Measurements from ENCODE around the gene LRRC27.

Gene LRRC27

DNA sequence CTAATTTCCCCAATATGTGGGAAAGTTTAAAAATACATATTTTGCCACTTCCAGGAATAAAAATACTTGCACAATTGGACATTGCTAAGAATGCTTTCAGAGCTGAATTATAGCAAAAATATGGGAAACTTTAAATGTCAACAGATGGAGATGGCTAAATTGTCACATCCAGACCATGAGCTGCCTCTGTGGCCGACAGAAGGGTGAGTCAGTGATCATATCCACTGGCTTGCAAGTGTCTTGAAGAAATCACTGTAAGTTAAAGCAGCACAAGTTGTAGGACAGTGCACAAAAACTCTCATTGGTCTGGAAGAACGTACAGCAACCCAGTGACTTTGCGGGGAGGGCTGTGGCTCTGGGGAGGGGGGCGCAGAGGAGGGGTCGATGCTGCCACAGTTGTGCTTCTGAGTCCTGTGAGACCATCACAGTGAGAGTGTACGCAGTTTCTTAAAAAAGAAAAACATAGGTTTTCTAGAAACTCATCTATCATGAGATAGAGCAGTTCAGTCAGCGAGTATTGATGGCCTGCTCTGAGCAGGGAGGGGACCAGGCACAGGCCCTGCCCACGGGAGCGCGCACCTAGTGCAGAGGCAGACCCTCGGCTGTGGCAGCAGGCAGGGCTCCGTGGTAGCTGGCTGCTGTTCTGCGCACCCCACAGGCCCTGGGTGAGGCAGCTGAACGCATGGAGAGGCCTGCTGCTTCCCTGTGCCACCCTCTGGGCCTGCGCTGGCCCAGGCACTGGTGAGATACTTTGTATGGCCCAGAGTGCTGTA lies 25.5 kb downstream of the LRRC27 start:
- no peak for DNase-seq (ENCODE audit: low read depth in 2 of 2)

DNA sequence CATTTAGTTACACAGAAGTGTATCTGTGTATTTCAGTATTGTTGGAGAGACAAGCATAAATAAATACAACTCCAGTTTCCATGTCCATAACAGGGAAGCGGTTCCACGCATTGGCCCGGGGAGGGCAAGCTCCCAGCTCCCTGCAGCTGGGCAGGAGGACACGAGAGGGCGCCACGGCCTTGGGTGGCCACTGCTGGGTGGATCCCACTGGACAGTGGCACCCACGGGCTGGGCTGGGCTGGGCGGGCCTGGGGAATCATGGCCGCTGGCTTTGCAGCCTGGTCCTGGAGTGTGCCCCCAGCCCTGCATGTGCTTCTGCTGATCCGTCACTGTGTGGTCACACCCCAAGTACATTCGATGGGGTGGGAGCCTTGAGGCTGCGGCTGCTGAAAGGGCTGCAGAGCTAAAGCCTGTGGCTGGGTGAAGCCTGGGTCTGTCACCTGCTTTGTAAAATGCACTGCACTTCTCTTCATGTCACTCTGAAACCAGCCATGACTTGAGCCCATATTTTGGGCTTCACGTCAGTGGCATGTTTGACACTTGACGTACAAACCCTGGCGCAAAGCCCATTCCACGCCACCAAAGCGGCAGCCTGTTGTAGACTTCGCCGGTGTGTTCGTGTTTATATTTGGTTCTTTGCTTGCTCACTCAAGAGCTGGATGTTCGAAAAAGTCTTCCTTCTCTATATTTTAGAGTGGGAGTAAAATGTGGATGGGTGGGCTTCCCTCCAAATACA lies 27.5 kb downstream of the LRRC27 start:
- no peak for DNase-seq (ENCODE audit: low read depth in 2 of 2)

DNA sequence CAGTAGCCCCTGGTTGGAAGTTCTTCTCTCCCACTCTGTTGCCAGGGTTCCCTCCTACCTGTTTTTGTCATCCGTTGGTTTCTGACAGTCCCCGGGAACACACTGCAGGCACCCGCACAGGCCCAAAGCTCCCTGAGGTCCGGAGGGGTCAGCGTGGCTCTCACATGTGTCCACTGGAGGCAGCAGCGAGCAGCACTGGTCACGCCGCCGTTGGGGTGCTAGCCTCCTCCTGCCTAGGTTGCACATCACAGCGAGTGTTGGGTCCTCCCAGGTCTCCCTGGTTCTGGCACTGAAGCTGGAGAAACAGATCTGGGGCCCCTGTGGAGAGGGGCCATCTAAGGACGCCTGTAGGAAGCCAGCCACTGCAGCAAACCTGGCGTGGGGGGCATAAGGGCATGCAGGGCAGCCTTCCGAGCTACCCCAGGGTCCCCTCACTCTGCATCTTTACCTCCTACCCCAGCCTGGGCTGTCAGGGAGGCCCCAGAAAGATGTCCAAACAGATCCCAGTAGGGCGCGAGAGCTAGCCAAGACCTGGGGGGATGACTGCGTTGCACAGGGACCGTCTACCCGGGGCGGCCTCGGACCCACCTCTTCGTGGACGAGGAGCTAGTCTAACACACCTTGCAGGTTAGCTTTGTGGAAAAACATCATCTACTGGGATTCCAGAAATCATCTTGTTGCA lies 28.9 kb downstream of the LRRC27 start:
- no peak for DNase-seq (ENCODE audit: low read depth in 2 of 2)

DNA sequence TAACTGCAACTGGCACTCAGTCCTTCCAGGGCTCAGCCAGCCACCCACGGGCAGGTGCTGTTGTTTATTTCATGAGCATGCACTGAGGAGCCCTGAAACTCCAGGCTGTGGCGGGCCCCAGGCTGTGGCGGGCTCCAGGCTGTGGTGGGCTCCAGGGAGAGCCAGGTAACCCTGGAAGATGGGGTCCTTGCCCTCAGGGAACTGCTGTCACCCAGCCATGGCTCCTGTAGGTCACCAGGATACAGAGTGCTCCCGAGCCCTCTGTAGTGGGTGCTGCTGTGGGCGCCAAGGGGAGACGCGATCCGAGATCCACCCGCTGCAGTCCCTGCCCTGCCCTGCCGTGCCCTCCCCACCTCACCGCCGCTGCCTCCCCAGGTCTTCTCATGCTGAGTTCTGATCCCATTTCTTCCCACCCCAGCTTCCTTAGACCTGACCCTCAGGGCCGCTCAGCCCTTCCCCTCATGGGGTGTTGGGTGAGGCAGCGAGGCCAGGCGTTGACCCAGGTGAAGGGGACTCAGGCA lies 29.6 kb downstream of the LRRC27 start:
- DNase-seq (ENCODE audit: low read depth in 2 of 2), result no peak

DNA sequence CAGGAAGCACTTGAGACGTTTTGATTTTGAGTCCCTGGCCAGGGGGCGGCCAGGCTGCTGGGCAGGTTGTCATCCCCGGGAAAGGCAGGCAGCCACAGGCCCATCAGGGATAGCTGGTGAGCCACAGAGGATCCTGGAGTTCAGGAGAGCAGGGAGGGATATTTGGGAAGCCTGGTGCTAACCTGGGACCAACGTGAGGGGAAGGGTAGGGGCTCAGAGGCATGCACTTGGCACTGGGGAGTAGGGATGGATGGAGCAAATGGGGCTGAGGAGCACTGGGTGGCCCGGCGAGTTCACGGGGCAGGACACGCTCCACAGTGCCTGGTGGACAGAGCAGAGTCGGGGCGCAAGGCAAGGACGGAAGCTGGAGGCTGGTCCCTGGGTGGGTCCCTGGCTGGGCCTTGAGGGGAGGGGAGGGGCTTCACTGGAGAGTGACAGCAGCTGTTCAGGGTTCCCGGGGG lies 30.2 kb downstream of the LRRC27 start:
- DNase-seq (ENCODE audit: low read depth in 2 of 2), result no peak

DNA sequence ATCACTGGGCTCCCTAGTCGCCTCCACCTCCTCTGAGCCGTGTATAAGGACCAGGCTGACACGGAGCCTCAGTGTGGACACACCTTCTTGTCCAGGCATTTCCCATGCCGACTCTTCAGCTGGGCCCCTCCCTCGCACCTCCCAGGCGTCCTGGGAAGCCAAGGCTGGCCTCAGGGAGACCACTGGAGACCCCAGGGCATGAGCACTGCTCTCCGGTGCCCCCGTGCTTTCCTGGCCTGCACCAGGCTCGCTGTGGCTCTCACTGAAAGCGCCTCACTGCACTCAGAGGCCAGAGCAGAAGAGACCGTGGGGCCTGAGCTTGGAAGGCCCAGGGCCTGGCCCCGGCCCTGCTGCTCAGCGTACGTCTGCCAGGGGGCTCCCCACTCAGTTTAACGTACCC lies 31.4 kb downstream of the LRRC27 start:
- DNase-seq (ENCODE audit: low read depth in 2 of 2), result no peak

DNA sequence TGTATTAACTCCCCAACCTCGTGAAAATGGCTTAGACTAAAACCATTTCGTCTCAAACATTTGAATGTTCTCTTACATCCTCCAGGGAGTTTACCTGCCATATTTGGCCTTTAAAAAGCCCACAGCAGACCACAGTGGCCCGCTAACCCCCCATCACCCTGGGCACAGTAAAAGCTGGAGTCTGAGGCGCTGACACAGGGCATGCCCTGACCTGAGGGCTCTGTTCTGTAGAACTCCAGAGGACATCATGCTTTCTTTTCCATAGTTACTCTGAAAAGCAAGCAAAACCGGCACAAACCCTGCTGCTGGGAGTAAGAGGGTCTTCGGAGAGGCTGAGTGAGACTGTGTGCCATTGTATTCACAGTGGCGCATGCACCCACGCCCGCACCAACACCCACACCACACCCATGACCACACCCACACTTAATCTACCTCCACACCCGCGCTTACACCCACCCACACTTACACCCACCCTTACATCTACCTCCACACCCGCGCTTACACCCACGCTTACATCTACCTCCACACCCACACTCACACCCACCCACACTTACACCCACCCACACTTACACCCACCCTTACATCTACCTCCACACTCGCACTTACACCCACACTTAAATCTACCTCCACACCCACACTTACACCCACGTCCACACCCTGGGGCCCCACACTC lies 32.1 kb downstream of the LRRC27 start:
- no peak for DNase-seq (ENCODE audit: low read depth in 2 of 2)

DNA sequence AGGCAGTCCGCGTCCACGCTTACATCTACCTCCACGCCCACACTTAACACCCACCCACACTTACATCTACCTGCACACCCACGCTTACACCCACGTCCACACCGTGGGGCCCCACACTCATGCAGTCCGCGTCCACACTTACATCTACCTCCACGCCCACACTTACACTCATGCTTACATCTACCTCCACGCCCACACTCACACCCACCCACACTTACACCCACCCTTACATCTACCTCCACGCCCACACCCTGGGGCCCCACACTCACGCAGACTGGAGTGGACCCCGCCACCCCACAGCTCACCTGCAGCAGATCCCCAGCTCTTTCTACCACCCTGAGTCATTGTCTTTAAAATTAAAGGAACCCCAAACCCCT lies 32.6 kb downstream of the LRRC27 start:
- DNase-seq (ENCODE audit: low read depth in 2 of 2), result peak in 1 of 2 donors; percentile 7

DNA sequence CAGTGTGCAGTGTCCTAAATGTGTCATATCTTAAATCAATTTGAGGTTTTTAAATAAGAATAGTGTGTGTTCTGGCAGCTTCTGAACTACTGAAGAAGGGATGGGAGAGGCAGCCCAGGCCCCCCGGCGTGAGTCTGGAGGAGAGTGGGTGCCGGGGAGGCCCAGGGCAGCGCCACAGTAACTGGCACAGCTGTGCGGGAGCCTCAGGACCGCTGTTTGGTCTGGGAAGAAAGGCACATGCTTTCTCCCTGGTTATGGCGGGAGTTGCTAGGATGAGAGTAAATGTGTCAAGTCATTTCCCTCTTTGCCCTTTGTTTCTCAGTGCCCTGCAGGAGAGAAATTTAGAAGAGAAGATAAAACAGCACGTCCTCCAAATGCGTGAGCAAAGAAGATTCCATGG lies 33.1 kb downstream of the LRRC27 start:
- DNase-seq (ENCODE audit: low read depth in 2 of 2), result no peak

DNA sequence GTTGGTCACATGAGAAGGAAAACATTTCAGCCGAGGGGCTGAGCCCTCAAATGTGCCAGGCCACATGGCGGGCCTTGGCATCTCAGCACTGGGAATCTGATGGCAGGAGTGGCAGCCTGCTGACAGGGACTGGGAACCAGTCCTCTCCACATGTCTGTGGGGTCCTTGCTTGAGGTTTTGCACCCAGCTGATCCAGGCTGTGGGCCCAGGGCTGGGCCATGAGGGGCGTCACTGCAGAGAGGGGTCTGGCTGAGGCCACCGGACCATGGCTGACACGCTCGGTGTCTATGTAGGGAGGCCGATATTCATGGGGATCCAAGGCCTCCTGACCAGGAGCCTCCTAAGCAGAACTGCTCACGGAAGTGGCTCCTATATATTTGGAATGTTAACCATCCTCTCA lies 34.0 kb downstream of the LRRC27 start:
- DNase-seq (ENCODE audit: low read depth in 2 of 2), result no peak

DNA sequence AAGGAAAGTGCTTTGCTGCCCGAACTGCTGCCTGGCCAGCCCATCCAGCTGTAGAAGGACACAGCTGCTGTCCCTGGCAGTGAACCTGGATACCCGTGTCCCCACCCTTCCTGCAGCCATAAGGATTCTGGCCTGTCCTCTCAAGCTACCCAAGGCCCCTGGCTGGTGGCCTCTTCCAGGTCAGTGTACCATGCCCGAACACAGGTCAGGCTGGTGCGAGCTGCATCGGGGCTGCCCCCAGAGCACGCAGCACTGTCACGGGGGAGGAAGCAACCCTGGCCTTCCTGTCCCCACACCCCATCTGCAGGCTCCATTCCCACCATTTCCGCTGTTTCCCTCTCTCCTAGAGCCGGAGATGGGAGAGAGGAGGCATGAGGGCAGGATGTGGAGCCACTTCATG lies 34.5 kb downstream of the LRRC27 start:
- no peak for DNase-seq (ENCODE audit: low read depth in 2 of 2)

DNA sequence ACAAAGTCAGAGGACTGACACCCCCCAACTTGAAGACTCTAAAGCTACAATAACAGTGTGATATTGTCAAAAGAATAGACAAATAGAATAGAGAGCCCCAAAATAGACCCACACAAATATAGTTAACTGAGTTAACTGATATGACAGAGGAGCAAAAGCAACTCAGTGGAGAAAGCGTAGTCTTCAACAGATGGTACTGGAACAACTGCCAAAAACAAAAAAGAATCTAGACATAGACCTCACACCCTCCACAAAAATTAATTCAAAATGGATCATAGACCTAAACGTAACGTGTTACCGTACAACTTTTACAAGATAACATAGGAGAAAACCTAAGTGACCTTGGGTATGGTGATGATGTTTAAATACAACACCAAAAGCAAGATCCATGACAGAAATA lies 36.4 kb downstream of the LRRC27 start:
- no peak for DNase-seq (ENCODE audit: low read depth in 2 of 2)

DNA sequence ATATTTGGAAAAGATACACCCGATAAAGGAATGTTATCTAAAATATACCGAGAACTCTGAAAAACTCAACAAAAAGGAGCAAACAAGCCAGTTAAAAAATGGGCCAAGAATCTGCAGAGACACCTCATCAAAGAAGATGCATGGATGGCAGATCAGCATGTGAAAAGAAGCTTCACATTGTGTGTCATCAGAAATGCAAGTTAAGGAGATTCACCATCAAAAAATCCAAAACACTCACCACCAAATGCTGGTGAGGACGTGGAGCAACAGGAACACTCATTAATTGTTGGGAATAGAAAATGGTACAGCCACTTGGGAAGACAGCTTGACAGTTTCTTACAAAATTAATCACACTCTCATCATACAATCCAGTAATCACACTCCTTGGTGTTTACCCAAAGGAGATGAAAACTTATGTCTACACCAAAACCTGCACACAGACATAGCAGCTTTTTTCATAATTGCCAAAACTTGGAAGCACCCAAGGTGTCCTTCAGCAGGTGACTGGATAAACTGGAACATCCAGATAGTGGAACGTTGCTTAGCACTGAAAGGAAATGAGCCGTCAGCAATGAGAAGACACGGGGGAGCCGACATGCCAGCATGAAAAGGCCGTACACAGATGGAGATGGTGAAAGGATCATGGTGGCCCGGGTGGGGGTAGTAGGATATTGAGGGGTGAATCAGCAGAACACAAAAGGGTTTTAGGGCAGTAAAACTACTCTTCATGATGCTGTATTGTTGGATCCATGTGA lies 37.1 kb downstream of the LRRC27 start:
- DNase-seq (ENCODE audit: low read depth in 2 of 2), result no peak

DNA sequence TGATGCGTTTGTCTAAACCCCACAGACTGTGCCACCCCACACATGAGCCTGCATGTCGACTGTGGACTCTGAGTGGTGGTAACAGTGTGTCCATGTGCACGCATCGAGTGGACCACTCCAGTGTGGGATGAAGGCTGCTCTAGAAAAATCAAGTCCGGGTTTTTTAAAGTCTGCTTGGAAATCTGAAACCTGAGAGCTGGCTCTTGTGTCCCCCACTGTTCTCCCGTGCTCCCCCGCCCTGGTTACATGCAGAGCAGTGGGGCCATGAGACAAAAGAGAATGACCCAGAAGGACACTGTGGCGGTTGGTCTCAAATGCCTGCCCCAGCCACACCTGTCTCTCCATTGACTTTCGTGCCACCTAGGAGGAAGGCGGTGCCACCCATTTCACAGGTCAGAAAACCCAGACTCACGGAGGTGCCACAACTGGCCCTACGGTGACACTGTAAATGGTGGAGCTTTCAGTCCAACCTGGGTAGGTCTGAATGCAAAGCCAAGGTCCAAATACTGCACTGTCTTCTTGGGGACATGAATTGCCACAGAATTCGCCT lies 37.7 kb downstream of the LRRC27 start:
- DNase-seq (ENCODE audit: low read depth in 2 of 2), result no peak

DNA sequence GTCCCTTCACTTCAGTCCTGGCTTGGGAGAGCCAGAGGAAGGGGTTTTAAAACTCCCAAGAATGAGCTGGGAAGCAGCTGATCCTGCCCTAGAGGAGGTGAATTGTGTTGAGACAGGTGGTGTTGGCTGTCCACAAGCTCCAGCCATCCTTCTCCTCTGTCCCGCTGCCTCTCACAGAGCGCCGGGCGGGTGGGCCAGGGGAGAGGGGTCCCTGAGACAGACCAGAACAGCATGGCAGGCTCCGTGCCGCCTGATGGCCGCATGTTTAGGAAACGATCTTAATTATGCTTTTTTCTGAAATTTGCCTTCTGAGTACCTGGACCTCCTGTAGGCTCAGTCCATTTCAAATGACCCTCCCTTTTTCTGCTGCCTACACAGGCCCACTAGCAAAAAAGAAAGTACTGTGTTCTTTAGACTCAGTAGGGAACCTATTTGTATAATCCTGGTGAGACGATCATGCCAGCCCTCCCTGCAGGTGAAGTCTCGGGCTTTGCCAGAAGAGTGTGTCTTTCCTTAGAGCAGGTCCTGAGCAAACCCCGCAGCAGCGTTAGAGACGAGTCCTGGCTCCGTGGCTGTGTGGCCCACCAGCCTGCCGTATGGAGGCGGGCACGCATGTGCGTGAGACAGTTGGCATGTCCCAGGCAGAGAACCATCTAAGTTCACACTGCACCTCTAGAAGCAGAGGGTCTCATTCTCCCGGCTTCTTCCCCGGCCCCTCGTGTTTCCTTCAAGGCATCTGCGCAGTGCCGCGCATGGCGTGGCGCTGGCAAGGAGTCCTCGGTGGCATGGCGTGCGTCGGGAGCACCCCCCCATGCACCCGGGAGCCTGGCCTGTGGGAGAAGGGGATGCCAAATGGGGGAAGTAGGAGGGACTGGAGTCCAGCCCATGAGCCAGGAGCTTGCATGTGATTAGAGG lies 38.7 kb downstream of the LRRC27 start:
- DNase-seq (ENCODE audit: low read depth in 2 of 2), result no peak

DNA sequence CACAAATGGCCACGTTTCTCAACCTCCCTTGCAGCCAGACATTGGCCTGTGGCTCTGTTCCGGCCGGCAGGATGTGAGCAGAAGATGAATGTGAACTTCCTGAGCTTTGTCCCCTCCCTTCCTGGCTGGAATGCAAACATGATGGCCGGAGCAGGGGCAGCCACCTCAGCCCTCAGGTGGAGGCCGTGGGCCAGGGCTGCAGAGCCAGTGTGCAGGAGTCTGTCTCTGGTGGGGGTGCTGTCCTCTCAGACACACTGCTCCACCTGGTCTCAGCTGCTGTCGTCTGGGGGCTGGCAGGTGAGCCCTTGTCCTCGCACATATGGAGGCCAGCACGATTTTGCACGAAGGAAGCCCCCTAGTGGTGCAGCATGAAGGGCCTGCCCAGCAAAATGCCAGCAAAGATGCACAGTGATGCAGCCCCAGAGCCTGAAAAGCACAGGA lies 39.7 kb downstream of the LRRC27 start:
- no peak for DNase-seq (ENCODE audit: low read depth in 2 of 2)

DNA sequence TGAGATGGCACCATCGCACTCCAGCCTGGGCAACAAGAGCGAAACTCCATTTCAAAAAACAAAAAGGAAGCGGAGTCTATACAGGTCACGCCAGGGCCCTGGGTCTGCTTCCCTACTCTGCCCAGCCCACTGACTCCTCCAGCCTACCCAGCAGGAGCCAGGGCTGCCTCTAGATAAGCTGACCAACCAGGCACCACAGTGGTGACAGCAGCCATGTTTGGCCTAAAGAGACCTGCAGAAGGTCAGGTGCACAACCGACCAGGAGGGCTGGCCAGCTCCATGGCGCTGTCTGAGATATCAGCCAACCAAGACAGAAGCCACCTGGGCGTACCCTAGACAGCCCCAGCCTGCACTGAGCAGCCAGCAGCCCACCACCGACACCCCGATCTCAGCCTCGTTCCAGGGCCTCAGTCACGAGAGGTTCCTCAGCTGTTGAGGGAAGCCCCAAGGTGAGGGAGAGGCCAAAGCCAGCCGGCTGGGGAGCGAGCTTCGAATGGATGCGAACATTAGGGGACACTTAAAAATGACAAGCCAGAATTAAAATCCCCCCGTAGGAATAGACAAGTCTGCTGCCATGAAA lies 40.6 kb downstream of the LRRC27 start:
- no peak for DNase-seq (ENCODE audit: low read depth in 2 of 2)

DNA sequence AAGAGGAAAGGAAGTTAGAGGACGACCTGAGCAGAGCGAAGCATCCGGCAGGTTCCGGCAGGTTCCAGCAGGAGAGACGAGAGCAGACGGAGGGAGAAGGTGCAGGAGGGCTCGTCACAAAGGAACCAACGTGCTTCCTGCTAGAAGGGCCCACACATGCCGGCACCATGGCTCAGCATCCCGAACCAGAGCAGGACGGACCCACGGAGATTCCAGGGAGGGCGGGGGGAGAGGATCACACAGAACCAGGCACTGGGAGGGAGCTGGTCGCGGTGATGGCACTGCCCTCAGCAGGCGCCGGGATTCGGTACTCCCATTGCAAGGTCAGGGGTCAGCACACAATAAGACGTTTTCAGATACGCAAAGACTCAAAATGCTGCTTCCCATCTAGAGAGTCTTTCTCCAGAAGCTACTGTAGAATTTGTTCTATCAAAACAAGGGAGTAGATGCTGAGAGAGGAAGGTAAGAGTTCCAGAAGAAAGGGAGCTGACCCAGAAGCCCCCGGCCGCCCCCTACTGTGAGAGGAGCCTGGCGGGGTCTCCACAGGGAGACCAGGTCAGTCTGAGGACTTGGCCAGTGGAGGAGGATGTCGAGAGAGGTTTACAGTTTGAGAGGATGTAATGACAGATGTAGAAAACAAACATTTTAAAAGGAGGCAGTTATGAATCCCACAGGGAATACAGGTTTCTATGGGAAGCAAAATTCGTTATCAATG lies 41.4 kb downstream of the LRRC27 start:
- no peak for DNase-seq (ENCODE audit: low read depth in 2 of 2)

DNA sequence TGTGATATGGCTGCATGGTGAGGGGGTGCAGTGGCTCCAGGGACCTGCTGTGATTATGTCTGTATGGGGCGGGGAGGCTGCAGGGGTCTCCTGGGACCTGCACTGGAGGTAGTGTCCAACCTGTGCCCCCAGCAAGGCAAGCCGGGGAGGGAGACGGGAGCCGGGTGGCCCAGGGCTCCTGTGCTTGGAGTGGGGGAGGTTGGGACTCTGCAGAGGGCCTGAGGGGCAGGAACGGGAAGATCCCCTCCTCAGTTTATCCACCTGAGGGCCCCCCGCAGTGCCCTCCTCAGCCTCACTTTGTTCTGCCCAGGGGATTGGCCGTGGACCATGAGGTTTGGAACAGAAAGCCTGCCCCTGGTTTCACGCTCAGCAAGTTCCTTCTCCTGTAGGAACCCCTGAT lies 42.2 kb downstream of the LRRC27 start:
- no peak for DNase-seq (ENCODE audit: low read depth in 2 of 2)
